Liver (tissue), 9 donors: Measurements from ENCODE around the gene OST4. TPM values are rescaled to one million over a fixed set of nuclear protein-coding genes. Genes with fewer than 3 reads are reported as not detected.
A peak's percentile ranks its signal among the peaks of the same experiment; 100 is the strongest.

Experiments
- DNase-seq: peaks from one replicate; pipeline ENCODE4 v3.0.0-alpha.2; 2017; ENCODE audit warnings: low spot score
- H3K27ac ChIP-seq, 2 donors: one replicate each; pipeline ENCODE4 v1.7.0; 2013; ENCODE audit warnings: inconsistent platforms in 2 of 2, low read length in 2 of 2, control low read depth in 1 of 2, low read depth in 1 of 2, mild to moderate bottlenecking in 1 of 2
- H3K27me3 ChIP-seq, 4 donors: one replicate each; pipeline versions ENCODE4 v1.6.1 to v1.7.0; 2013; ENCODE audit warnings: low read length in 3 of 4, inconsistent platforms in 1 of 4, mild to moderate bottlenecking in 1 of 4, moderate library complexity in 1 of 4; ENCODE audit not compliant: control insufficient read depth in 4 of 4, insufficient read depth in 4 of 4
- H3K36me3 ChIP-seq, 4 donors: one replicate each; pipeline versions ENCODE4 v1.6.1 to v1.7.0; 2013; ENCODE audit warnings: low read length in 3 of 4, mild to moderate bottlenecking in 3 of 4, low read depth in 1 of 4, moderate library complexity in 1 of 4; ENCODE audit not compliant: control insufficient read depth in 4 of 4, insufficient read depth in 3 of 4
- H3K4me1 ChIP-seq, 4 donors: one replicate each; pipeline versions ENCODE4 v1.6.1 to v1.7.0; 2013; ENCODE audit warnings: low read length in 3 of 4, mild to moderate bottlenecking in 3 of 4, moderate library complexity in 1 of 4; ENCODE audit not compliant: control insufficient read depth in 4 of 4, insufficient read depth in 4 of 4
- H3K4me3 ChIP-seq, 3 donors: one replicate each; pipeline versions ENCODE4 v1.6.1 to v1.7.0; 2013; ENCODE audit warnings: low read length in 3 of 3, control low read depth in 1 of 3, low read depth in 1 of 3, mild to moderate bottlenecking in 1 of 3
- H3K9ac ChIP-seq, 2 donors: one replicate each; pipeline ENCODE4 v1.7.0; 2013; ENCODE audit warnings: low read length in 2 of 2, mild to moderate bottlenecking in 2 of 2, moderate library complexity in 2 of 2, control low read depth in 1 of 2, low read depth in 1 of 2
- H3K9me3 ChIP-seq, 4 donors: one replicate each; pipeline versions ENCODE4 v1.6.1 to v1.7.0; 2013; ENCODE audit warnings: low read length in 3 of 4; ENCODE audit not compliant: control insufficient read depth in 4 of 4
- EGR1 ChIP-seq, 2 donors: IDR thresholded peaks; 2 replicates each; pipeline ENCODE4 v1.6.1; 2016 to 2018; ENCODE audit warnings: antibody characterized with exemption in 2 of 2, low read depth in 2 of 2
- FOXA2 ChIP-seq: IDR thresholded peaks from 2 replicates; pipeline ENCODE4 v1.6.1; 2016; ENCODE audit warnings: antibody characterized with exemption
- HNF4G ChIP-seq: IDR thresholded peaks from 2 replicates; pipeline ENCODE4 v1.6.1; 2016; ENCODE audit warnings: antibody characterized with exemption
- JUND ChIP-seq, 2 donors: IDR thresholded peaks; 2 replicates each; pipeline ENCODE4 v1.6.1; 2016; ENCODE audit warnings: antibody characterized with exemption in 2 of 2
- NR2F2 ChIP-seq: IDR thresholded peaks from 2 replicates; pipeline ENCODE4 v1.6.1; 2016; ENCODE audit warnings: antibody characterized with exemption
- RAD21 ChIP-seq, 2 donors: IDR thresholded peaks; 2 replicates each; pipeline ENCODE4 v1.6.1; 2016; ENCODE audit warnings: antibody characterized with exemption in 2 of 2, mild to moderate bottlenecking in 2 of 2
- REST ChIP-seq: IDR thresholded peaks from 2 replicates; pipeline ENCODE4 v1.6.1; 2016; ENCODE audit warnings: antibody characterized with exemption, mild to moderate bottlenecking
- SP1 ChIP-seq: IDR thresholded peaks from 2 replicates; pipeline ENCODE4 v1.6.1; 2018; ENCODE audit warnings: antibody characterized with exemption, mild to moderate bottlenecking
- TAF1 ChIP-seq: conservative IDR thresholded peaks from 2 replicates; pipeline ENCODE4 v1.6.1; 2016; ENCODE audit warnings: antibody characterized with exemption, mild to moderate bottlenecking
- WGBS: extraction: QIAGEN DNeasy Blood & Tissue Kit; methylation state at CpG from one replicate; pipeline ENCODE4 v1.1.7; 2013; 5-methylcytosine and 5-hydroxymethylcytosine counted together
- polyA plus RNA-seq, 2 donors: library from polyadenylated mRNA; stranded (reverse) in 1 of 2; unstranded in 1 of 2; fragments of 200-250 nt in 1 of 2; fragments of >200 nt in 1 of 2; fragmentation: Nextera tagmentation in 1 of 2; extraction: Ambion mirVana in 1 of 2; gene quantifications; one replicate each; pipeline versions ENCODE4 v1.2.1 to v1.2.3, GENCODE V29; 2013 to 2015
- total RNA-seq, 2 donors: library from RNA; depleted of rRNA; stranded (reverse); fragments of >200 nt; gene quantifications; one replicate each; pipeline ENCODE4 v1.2.3, GENCODE V29; 2014
- TF ChIP-seq, protein P1 (sequence below): fragments of 150-350 bp; IDR thresholded peaks from 2 replicates; pipeline ENCODE4 v1.5.1; 2017; ENCODE audit warnings: improper control_type of control experiment, low read depth, low read length; ENCODE audit not compliant: missing input control
- TF ChIP-seq, protein P2 (sequence below): IDR thresholded peaks from 2 replicates; pipeline ENCODE4 v1.6.1; 2016; ENCODE audit warnings: antibody characterized with exemption
- donor health status: healthy.
- donor health status: healthy.
- donor health status: healthy.
- donor health status: healthy.
- donor health status: healthy.

The OST4 gene
- total and polyA plus RNA-seq, 4 donors, result 94.8 to 377 (median 206) TPM

DNA sequence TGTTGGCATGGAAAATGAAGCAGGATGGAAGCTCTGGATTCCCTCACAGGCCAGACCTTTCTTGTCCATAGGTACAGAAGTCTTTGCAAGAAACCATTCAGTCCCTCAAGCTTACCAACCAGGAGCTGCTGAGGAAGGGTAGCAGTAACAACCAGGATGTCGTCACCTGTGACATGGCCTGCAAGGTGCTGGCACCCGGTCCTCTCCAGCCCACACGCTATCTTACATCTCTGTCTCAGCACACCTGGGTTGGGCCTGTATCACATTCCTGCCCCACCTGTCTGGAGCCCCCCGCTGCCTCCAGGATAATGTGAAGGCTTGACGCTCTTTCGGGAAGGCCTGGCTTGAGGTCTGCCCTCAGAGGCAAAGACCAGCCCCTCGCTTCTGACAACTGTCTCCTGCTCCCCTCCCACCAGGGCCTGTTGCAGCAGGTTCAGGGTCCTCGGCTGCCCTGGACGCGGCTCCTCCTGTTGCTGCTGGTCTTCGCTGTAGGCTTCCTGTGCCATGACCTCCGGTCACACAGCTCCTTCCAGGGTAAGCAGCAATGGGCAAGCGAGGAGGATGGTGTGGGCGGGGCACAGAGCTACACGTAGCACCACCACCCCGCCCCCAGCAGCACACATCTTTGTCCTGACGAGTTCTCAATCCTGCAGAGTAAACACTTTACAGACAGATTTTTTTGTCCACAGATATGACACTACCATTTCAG lies 32.7 kb downstream of the OST4 start:
- Histone ChIP-seq H3K4me3 (no peak overlapping the region), H3K9me3 (no peaks in the 10 kb centered on the region), H3K4me1 (peaks cover 1 to 15% (median 9%) of the 10 kb centered on the region in 4 donors), H3K9ac (no peak overlapping the region), H3K27me3 (no peaks in the 10 kb centered on the region), H3K27ac (no peak overlapping the region), H3K36me3 (peaks cover 25 to 75% (median 57%) of the 10 kb centered on the region in 4 donors)
- DNase-seq, result no peak
- 83% methylated on average over 17 of the region's 17 CpGs for WGBS
- peak; percentile 45 for TF ChIP-seq NR2F2
- TF ChIP-seq EGR1 (IDR thresholded peaks at IDR 0.05; ENCODE audit: low read depth in 2 of 2), result no peak
- no peak for TF ChIP-seq TAF1
- no peak for TF ChIP-seq JUND (IDR thresholded peaks at IDR 0.05)
- TF ChIP-seq REST, result no peak

GRCh38 chr2:27038012-27038411 lies 33.4 kb downstream of the OST4 start:
- H3K4me1 ChIP-seq, result peaks cover 2 to 21% (median 12%) of the 10 kb centered on the region in 4 donors
- TF ChIP-seq EGR1 (IDR thresholded peaks at IDR 0.05; ENCODE audit: low read depth in 2 of 2) (no peak), SP1 (no peak), NR2F2 (no peak), RAD21 (IDR thresholded peaks at IDR 0.05) (no peak), HNF4G (no peak), TAF1 (no peak), FOXA2 (no peak)
- TF ChIP-seq, protein P1, sequence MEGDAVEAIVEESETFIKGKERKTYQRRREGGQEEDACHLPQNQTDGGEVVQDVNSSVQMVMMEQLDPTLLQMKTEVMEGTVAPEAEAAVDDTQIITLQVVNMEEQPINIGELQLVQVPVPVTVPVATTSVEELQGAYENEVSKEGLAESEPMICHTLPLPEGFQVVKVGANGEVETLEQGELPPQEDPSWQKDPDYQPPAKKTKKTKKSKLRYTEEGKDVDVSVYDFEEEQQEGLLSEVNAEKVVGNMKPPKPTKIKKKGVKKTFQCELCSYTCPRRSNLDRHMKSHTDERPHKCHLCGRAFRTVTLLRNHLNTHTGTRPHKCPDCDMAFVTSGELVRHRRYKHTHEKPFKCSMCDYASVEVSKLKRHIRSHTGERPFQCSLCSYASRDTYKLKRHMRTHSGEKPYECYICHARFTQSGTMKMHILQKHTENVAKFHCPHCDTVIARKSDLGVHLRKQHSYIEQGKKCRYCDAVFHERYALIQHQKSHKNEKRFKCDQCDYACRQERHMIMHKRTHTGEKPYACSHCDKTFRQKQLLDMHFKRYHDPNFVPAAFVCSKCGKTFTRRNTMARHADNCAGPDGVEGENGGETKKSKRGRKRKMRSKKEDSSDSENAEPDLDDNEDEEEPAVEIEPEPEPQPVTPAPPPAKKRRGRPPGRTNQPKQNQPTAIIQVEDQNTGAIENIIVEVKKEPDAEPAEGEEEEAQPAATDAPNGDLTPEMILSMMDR, result no peak
- TF ChIP-seq, protein P2, sequence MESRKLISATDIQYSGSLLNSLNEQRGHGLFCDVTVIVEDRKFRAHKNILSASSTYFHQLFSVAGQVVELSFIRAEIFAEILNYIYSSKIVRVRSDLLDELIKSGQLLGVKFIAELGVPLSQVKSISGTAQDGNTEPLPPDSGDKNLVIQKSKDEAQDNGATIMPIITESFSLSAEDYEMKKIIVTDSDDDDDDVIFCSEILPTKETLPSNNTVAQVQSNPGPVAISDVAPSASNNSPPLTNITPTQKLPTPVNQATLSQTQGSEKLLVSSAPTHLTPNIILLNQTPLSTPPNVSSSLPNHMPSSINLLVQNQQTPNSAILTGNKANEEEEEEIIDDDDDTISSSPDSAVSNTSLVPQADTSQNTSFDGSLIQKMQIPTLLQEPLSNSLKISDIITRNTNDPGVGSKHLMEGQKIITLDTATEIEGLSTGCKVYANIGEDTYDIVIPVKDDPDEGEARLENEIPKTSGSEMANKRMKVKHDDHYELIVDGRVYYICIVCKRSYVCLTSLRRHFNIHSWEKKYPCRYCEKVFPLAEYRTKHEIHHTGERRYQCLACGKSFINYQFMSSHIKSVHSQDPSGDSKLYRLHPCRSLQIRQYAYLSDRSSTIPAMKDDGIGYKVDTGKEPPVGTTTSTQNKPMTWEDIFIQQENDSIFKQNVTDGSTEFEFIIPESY, result no peak
- no peak overlapping the region for H3K9ac ChIP-seq
- H3K36me3 ChIP-seq, result peaks cover 25 to 75% (median 57%) of the 10 kb centered on the region in 4 donors
- 95% methylated on average over 6 of the region's 6 CpGs for WGBS
- no peak for DNase-seq
- no peak overlapping the region for H3K4me3 ChIP-seq
- no peaks in the 10 kb centered on the region for H3K9me3 ChIP-seq
- H3K27ac ChIP-seq, result no peak overlapping the region
- H3K27me3 ChIP-seq, result no peaks in the 10 kb centered on the region
